ENCODE measurements around the gene SELE. TPM values are rescaled to one million over a fixed set of nuclear protein-coding genes. Genes with fewer than 3 reads are reported as not detected.
A peak's percentile ranks its signal among the peaks of the same experiment; 100 is the strongest.

The SELE gene
- total RNA-seq, 2 experiments from 2014 or later, result not detected

GRCh38 chr1:169697755-169698154 is 36.1 kb downstream of the SELE start:
- ChIA-PET POLR2A (interaction anchor here (0.6 to 1.3 kb wide), 2 partner anchors 83 to 97 kb away, joined by 3 to 4 read pairs; partner anchors contain the start of gene METTL18), CTCF (interaction anchor here (1.3 to 9.2 kb wide), 2 partner anchors 14 to 96 kb away, joined by 4 to 96 read pairs; no protein-coding TSS in a partner anchor)
- Mint-ChIP-seq H3K27ac (peak overlapping the region; percentile 94), H3K36me3 (ENCODE audit: low read depth) (peaks cover 75% of the 10 kb centered on the region), H3K27me3 (no peaks in the 10 kb centered on the region), H3K9me3 (peaks cover 3% of the 10 kb centered on the region), H3K4me1 (ENCODE audit: low read depth) (peaks cover 92% of the 10 kb centered on the region), H3K4me3 (no peak overlapping the region)
- TF ChIP-seq CTCF (IDR thresholded peaks at IDR 0.05), result no peak
- ATAC-seq, result peak; percentile 35
- intact Hi-C loops (cut with micrococcal nuclease), result loop anchor here (2.0 to 10.0 kb wide), 4 partner anchors 13 to 333 kb away; partner anchors contain the start of genes BLZF1, F5, NME7 and SELL
- peak; percentile 16 for DNase-seq

GRCh38 chr1:169696273-169697100 is 37.4 kb downstream of the SELE start:
- Mint-ChIP-seq H3K9me3 (peaks cover 3% of the 10 kb centered on the region), H3K36me3 (ENCODE audit: low read depth) (peaks cover 67% of the 10 kb centered on the region), H3K27ac (peak overlapping the region; percentile 86), H3K4me1 (ENCODE audit: low read depth) (peaks cover 90% of the 10 kb centered on the region), H3K4me3 (no peak overlapping the region), H3K27me3 (no peaks in the 10 kb centered on the region)
- TF ChIP-seq CTCF (IDR thresholded peaks at IDR 0.05), result no peak
- no peak for ATAC-seq
- intact Hi-C loops (cut with micrococcal nuclease), result loop anchor here (2.0 to 10.0 kb wide), 4 partner anchors 14 to 332 kb away; partner anchors contain the start of genes BLZF1, F5, NME7 and SELL
- DNase-seq, result no peak
- ChIA-PET POLR2A (interaction anchor here (1.1 to 9.4 kb wide), 4 partner anchors 11 to 98 kb away, joined by 4 to 66 read pairs (median 6); partner anchors contain the start of gene METTL18), CTCF (interaction anchor here (0.9 to 9.2 kb wide), 9 partner anchors 9 to 110 kb away, joined by 3 to 96 read pairs (median 6); partner anchors contain the start of gene F5)

DNA sequence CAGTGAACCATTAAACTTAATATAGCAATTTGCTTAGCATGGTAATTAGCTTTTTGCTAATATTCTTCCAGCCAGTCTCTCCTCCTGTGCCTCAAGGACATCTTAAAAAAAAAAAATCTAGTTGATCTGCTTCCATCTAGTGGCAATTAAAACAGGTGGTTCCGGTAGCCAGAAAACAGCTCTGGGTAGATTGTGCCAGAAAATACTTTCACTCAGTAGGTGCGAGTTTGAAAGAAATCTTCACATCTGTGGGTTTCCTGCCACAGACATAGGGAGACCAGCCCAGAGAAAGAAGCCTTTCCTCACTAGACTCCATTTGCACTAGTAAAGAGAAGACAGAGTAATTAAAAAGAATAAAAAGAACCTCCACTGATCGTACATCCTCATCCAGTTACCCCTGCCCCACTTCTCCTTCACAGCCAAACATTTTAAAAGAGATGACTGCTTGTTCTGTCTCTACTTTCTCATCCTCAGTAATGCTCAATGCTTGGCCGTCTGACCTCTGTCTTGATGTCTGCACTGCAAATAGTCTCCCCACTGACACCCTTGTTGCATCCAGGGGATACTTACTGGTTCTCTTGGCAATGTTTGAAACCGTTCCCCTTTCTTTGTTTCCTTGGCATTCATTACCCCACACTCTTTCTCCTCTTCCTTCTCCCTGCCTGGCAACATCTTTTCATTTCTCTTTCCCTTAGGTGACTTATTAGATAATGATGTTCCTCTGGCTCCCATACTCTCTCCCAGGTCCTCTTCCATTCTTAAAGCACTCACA is 39.4 kb downstream of the SELE start:
- intact Hi-C loops (cut with micrococcal nuclease), result loop anchor here (2.0 to 10.0 kb wide), 5 partner anchors 14 to 330 kb away; partner anchors contain the start of genes BLZF1, F5, NME7 and SLC19A2
- Mint-ChIP-seq H3K4me1 (ENCODE audit: low read depth) (peaks cover 91% of the 10 kb centered on the region), H3K4me3 (peak overlapping the region; percentile 2), H3K27me3 (no peaks in the 10 kb centered on the region), H3K27ac (peak overlapping the region; percentile 88), H3K9me3 (no peaks in the 10 kb centered on the region), H3K36me3 (ENCODE audit: low read depth) (peaks cover 68% of the 10 kb centered on the region)
- peak; percentile 55 for TF ChIP-seq CTCF (IDR thresholded peaks at IDR 0.05)
- DNase-seq (peak; percentile 58), ATAC-seq (peak; percentile 39)
- CTCF ChIA-PET, result interaction anchor here (0.6 to 9.2 kb wide), 9 partner anchors 8 to 126 kb away, joined by 3 to 96 read pairs (median 16); partner anchors contain the start of gene F5
- POLR2A ChIA-PET, result interaction anchor here (1.3 to 9.4 kb wide), 2 partner anchors 13 to 92 kb away, joined by 5 to 66 read pairs; no protein-coding TSS in a partner anchor

DNA sequence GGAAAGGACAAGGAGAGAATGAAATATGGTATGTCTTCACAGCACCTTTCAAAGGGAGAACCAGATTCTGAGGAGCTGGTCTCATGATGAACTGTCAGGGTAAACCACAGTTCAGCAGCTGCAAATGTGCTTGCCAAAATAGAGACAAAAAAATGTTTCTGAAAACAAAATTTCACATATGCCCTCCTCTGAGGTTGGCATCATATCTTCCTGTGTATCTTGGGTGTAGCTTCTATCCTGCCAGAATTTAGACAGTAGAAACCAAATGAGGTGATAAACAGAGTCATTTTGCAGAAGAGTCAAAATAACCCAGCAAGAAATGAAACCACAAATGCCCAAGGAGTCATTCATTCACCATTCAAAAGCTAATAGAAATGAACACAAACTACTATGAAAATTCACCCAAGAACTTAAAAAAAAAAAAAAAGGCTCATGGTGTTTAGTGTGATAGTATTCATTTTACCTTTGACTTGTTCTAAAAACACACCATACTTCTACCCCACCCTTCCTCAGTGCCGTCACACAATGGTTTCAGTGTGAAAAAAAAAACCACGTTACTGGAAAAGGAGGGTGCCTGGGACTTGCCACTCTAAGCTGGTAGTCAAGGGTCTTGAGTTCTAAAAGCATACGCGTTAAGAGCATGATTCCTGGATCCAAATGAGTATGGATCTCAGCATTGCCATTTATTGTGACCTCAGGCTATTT is 41.0 kb downstream of the SELE start:
- intact Hi-C loops (cut with micrococcal nuclease), result loop anchor here (5.0 to 10.0 kb wide), 3 partner anchors 91 to 328 kb away; partner anchors contain the start of genes BLZF1, NME7 and SLC19A2
- POLR2A ChIA-PET, result interaction anchor here (1.2 to 9.4 kb wide), 5 partner anchors 9 to 106 kb away, joined by 5 to 66 read pairs (median 6); partner anchors contain the start of gene F5

More for the DNA sequence above, 41.0 kb downstream of the SELE start:
- CTCF ChIA-PET, result interaction anchor here (1.4 to 9.2 kb wide), 12 partner anchors 10 to 201 kb away, joined by 3 to 96 read pairs (median 16); partner anchors contain the start of gene F5
- H3K4me1 Mint-ChIP-seq (ENCODE audit: low read depth), result peaks cover 75% of the 10 kb centered on the region
- peaks cover 64% of the 10 kb centered on the region for H3K36me3 Mint-ChIP-seq (ENCODE audit: low read depth)
- ATAC-seq (peak; percentile 65), DNase-seq (peak; percentile 71)
- H3K4me3 Mint-ChIP-seq, result peak overlapping the region; percentile 50
- H3K27ac Mint-ChIP-seq, result peak overlapping the region; percentile 88
- no peaks in the 10 kb centered on the region for H3K27me3 Mint-ChIP-seq
- no peaks in the 10 kb centered on the region for H3K9me3 Mint-ChIP-seq
- no peak for TF ChIP-seq CTCF (IDR thresholded peaks at IDR 0.05)
